HepG2 (cell line): ENCODE measurements around the gene ARMC8.

Experiments used
- ETV6 ChIP-seq: sonication (generic); formaldehyde crosslinking; conservative IDR thresholded peaks from 2 replicates; pipeline ENCODE4 v1.4.0; 2020; ENCODE audit warnings: missing genetic modification reagents
- JUN ChIP-seq: sonication (generic); formaldehyde crosslinking; IDR thresholded peaks from 2 replicates; pipeline ENCODE4 v1.4.0; 2020; ENCODE audit warnings: mild to moderate bottlenecking, missing genetic modification reagents
- LCORL ChIP-seq, 2 experiments: fragments of 450-650 bp in 1 of 2; sonication (generic) in 1 of 2; formaldehyde crosslinking in 1 of 2; IDR thresholded peaks; 2 replicates each; pipeline versions ENCODE4 v1.5.0 to v1.6.1; 2017 to 2020; ENCODE audit warnings: antibody characterized with exemption in 1 of 2, missing genetic modification reagents in 1 of 2
- ZNF292 ChIP-seq: sonication (generic); formaldehyde crosslinking; IDR thresholded peaks from 2 replicates; pipeline ENCODE4 v1.8.1; 2022; ENCODE audit warnings: mild to moderate bottlenecking, low read depth, missing genetic modification reagents, borderline replicate concordance
- ZNF501 ChIP-seq: sonication (generic); formaldehyde crosslinking; IDR thresholded peaks from 2 replicates; pipeline ENCODE4 v1.5.1; 2020; ENCODE audit warnings: mild to moderate bottlenecking, moderate library complexity, missing genetic modification reagents
- TF ChIP-seq, protein P1 (sequence below): sonication (generic); formaldehyde crosslinking; IDR thresholded peaks from 2 replicates; pipeline ENCODE4 v1.5.0; 2020; ENCODE audit warnings: mild to moderate bottlenecking, missing genetic modification reagents, moderate library complexity
- TF ChIP-seq, protein P2 (sequence below): sonication (generic); formaldehyde crosslinking; IDR thresholded peaks from 2 replicates; pipeline ENCODE4 v1.4.0; 2020; ENCODE audit warnings: missing genetic modification reagents; ENCODE audit errors: not compliant biosample characterization
- TF ChIP-seq, protein P3 (sequence below): sonication (generic); formaldehyde crosslinking; IDR thresholded peaks from 2 replicates; pipeline ENCODE4 v1.4.0; 2020; ENCODE audit warnings: missing genetic modification reagents
- TF ChIP-seq, protein P4 (sequence below): sonication (generic); formaldehyde crosslinking; IDR thresholded peaks from 2 replicates; pipeline ENCODE4 v1.8.0; 2022; ENCODE audit warnings: mild to moderate bottlenecking, missing genetic modification reagents

DNA sequence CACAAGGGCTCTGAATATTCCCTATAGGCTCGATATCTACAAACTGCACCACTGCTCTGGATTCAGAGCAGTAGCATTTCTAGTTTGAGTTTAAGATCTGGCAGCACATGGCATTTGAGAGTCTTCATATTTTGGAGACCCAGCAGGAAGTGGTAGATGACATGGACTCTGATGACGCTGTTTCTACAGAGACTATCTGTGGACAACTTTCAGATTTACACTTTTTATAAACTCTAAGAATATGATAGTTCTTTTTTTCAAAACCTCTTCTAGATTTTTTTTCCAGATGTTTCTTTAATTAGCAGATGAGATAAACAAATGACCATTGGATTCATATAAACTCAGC lies 35.8 kb downstream of the ARMC8 start:
- TF ChIP-seq JUN (CRISPR knock-in tag) (no peak), ETV6 (CRISPR knock-in tag) (no peak), LCORL (IDR thresholded peaks at IDR 0.05) (no peak), LCORL (CRISPR knock-in tag; IDR thresholded peaks at IDR 0.05) (no peak), ZNF292 (CRISPR knock-in tag) (no peak), ZNF501 (CRISPR knock-in tag) (no peak)
- TF ChIP-seq, protein P1, sequence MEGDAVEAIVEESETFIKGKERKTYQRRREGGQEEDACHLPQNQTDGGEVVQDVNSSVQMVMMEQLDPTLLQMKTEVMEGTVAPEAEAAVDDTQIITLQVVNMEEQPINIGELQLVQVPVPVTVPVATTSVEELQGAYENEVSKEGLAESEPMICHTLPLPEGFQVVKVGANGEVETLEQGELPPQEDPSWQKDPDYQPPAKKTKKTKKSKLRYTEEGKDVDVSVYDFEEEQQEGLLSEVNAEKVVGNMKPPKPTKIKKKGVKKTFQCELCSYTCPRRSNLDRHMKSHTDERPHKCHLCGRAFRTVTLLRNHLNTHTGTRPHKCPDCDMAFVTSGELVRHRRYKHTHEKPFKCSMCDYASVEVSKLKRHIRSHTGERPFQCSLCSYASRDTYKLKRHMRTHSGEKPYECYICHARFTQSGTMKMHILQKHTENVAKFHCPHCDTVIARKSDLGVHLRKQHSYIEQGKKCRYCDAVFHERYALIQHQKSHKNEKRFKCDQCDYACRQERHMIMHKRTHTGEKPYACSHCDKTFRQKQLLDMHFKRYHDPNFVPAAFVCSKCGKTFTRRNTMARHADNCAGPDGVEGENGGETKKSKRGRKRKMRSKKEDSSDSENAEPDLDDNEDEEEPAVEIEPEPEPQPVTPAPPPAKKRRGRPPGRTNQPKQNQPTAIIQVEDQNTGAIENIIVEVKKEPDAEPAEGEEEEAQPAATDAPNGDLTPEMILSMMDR (CRISPR knock-in tag), result no peak
- TF ChIP-seq, protein P2, sequence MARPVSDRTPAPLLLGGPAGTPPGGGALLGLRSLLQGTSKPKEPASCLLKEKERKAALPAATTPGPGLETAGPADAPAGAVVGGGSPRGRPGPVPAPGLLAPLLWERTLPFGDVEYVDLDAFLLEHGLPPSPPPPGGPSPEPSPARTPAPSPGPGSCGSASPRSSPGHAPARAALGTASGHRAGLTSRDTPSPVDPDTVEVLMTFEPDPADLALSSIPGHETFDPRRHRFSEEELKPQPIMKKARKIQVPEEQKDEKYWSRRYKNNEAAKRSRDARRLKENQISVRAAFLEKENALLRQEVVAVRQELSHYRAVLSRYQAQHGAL (CRISPR knock-in tag), result no peak
- TF ChIP-seq, protein P3, sequence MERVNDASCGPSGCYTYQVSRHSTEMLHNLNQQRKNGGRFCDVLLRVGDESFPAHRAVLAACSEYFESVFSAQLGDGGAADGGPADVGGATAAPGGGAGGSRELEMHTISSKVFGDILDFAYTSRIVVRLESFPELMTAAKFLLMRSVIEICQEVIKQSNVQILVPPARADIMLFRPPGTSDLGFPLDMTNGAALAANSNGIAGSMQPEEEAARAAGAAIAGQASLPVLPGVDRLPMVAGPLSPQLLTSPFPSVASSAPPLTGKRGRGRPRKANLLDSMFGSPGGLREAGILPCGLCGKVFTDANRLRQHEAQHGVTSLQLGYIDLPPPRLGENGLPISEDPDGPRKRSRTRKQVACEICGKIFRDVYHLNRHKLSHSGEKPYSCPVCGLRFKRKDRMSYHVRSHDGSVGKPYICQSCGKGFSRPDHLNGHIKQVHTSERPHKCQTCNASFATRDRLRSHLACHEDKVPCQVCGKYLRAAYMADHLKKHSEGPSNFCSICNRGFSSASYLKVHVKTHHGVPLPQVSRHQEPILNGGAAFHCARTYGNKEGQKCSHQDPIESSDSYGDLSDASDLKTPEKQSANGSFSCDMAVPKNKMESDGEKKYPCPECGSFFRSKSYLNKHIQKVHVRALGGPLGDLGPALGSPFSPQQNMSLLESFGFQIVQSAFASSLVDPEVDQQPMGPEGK (CRISPR knock-in tag), result no peak
- TF ChIP-seq, protein P4, sequence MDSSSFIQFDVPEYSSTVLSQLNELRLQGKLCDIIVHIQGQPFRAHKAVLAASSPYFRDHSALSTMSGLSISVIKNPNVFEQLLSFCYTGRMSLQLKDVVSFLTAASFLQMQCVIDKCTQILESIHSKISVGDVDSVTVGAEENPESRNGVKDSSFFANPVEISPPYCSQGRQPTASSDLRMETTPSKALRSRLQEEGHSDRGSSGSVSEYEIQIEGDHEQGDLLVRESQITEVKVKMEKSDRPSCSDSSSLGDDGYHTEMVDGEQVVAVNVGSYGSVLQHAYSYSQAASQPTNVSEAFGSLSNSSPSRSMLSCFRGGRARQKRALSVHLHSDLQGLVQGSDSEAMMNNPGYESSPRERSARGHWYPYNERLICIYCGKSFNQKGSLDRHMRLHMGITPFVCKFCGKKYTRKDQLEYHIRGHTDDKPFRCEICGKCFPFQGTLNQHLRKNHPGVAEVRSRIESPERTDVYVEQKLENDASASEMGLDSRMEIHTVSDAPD (CRISPR knock-in tag), result no peak
